ENCODE results near the gene PPM1D. TPM values are rescaled to one million over a fixed set of nuclear protein-coding genes. Genes with fewer than 3 reads are reported as not detected.
"Not testable (repeated sequence)": the region's sequence is repeated elsewhere in the genome, so short reads cannot be mapped to it uniquely, and the experiment has no call there.

The PPM1D gene
- polyA plus RNA-seq, 3 donors, result 3.3 to 8.2 (median 7.0) TPM

DNA sequence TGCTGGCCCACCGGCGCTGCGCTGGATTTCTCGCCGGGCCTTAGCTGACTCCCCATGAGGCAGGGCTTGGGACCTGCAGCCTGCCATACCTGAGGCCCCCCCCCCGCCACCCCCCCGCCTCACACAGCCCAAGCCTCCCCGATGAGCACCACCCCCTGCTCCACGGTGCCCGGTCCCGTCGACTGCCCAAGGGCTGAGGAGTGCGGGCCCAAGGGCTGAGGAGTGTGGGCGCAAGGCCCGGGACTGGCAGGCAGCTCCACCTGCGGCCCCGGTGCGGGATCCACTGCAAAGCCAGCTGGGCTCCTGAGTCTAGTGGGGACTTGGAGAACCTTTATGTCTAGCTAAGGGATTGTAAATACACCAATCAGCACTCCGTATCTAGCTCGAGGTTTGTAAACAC, 13.8 kb downstream of the PPM1D start:
- 92 to 98% (median 95%) methylated on average over 15 to 20 of the region's 20 CpGs for WGBS, 3 donors
- not testable (repeated sequence) for H3K27ac ChIP-seq (ENCODE audit: low read depth, low read length)

DNA sequence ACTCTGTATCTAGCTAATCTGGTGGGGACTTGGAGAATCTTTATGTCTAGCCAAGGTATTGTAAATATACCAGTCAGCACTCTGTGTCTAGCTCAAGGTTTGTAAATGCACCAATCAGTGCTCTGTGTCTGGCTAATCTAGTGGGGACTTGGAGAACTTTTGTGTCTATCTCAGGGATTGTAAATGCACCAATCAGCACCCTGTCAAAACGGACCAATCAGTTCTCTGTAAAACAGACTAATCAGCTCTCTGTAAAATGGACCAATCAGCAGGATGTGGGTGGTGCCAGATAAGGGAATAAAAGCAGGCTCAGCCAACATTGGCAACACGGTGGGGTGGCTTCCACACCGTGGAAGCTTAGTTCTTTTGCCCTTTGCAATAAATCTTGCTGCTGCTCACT, 14.3 kb downstream of the PPM1D start:
- not testable (repeated sequence) for H3K27ac ChIP-seq (ENCODE audit: low read depth, low read length)
- WGBS, 3 donors, result 73 to 81% (median 76%) methylated on average over 3 of the region's 3 CpGs

DNA sequence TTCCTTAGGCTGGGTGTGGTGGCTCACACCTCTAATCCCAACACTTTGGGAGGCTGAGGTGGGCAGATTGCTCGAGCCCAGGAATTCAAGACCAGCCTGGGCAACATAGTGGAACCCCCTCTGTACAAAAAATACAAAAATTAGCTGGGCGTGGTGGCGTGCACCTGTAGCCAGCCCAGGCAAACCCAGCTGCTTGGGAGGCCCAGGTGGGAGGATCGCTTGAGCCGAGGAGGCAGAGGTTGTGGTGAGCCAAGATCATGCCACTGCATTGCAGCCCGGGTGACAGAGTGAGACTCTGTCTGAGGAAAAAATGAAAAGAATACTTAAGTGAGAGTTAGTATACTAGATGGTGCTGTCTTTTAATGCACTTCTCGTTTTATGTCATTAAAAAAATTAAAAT, 15.1 kb downstream of the PPM1D start:
- H3K27ac ChIP-seq (ENCODE audit: low read depth, low read length), result no peak overlapping the region
- WGBS, 3 donors, result 85 to 94% (median 88%) methylated on average over 7 of the region's 7 CpGs

DNA sequence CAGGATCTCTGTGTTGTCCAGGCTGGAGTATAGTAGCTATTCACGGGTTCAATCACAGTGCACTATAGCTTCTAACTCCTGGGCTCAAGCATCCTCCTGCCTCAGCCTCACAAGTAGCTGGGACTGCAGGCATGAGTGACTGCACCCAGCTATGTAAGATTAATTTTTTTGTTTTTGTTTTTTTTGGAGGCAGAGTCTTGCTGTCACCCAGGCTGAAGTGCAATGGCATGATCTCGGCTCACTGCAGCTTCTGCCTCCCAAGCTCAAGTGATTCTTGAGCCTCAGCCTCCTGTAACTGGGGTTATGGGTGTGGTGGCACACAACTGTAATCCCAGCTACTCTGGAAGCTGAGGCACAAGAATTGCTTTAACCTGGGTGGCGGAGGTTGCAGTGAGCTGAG, 15.8 kb downstream of the PPM1D start:
- no peak overlapping the region for H3K27ac ChIP-seq (ENCODE audit: low read depth, low read length)
- WGBS, 3 donors, result 82 to 95% (median 91%) methylated on average over 3 of the region's 3 CpGs

DNA sequence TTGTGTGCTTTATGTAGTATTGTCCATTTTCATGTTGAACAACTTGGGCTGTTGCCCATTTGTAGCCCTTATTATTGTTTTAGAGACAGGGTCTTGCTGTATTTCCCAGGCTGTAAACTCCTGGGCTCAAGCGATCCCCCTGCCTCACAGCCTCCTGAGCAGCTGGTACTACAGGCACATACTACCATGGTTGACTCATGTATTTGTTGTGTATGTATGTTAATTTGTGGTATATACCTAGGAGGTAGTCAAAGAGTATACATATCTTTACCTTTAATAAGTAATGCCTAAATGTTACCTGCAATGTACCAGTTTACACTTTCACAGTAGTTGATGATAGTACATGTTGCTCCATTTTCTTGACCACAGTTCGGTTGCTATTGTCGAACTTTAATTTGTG, 18.1 kb downstream of the PPM1D start:
- 96 to 99% (median 96%) methylated on average over 3 of the region's 3 CpGs for WGBS, 3 donors

DNA sequence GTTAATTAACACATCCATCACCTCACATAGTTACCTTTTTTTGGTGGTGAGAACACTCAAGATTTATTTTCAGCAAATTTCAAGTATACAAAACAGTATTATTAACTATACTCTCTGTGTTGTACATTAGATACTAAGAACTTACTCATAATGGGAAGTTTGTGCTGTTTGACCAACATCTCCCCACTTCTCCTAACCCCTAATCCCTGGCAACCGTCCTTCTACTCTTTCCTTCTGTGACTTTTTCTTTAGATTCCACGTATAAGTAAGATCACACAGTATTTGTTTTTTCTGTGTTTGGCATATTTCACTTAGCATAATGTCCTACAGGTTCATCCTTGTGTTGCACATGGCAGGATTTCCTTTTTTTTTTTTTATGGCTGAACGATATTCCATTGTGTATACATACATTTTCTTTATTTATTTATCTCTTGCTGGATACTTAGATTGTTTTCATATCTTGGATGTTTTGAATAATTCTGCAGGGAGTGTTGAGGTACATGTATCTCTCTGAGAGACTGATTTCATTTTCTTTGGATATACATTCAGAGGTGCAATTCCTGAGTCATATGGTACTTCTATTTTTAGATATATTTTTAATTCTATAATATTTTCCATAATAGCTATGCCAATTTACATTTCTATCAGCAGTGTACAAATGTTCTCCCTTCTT, 19.0 kb downstream of the PPM1D start:
- WGBS, 3 donors, result 51 to 62% (median 59%) methylated on average over 3 of the region's 3 CpGs
- H3K27ac ChIP-seq (ENCODE audit: low read depth, low read length), result no peak overlapping the region

More for the DNA sequence above, 18.1 kb downstream of the PPM1D start:
- H3K27ac ChIP-seq (ENCODE audit: low read depth, low read length), result no peak overlapping the region

DNA sequence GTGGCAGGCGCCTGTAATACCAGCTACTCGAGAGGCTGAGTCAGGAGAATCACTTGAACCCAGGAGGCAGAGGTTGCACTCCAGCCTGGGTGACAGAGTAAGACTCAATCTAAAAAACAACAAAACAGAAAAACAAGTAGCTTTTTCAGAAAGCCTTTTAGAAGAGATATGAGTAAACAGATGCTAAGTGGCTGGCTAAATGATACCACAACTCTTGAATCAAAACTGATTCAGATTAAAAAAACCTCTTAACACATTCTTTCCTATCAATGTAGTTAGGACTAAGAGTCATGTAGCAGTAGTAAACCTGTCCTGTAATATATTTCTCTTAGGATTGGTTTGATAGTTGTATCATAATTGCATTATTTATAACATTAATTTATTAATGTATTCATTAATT, 23.0 kb downstream of the PPM1D start:
- 96 to 100% (median 98%) methylated on average over 2 of the region's 2 CpGs for WGBS, 3 donors
- no peak overlapping the region for H3K27ac ChIP-seq (ENCODE audit: low read depth, low read length)

DNA sequence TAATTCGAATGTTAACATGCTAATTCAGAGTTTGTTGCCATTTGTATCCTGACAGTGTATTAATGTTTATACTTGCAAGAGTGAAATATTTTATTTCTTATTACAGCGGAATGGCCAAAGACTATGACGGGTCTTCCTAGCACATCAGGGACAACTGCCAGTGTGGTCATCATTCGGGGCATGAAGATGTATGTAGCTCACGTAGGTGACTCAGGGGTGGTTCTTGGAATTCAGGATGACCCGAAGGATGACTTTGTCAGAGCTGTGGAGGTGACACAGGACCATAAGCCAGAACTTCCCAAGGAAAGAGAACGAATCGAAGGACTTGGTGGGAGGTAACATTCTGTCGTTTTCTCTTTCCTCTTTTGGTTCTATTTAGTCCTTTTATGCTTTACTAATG, 23.4 kb downstream of the PPM1D start:
- no peak overlapping the region for H3K27ac ChIP-seq (ENCODE audit: low read depth, low read length)
- 87 to 91% (median 90%) methylated on average over 9 of the region's 9 CpGs for WGBS, 3 donors

DNA sequence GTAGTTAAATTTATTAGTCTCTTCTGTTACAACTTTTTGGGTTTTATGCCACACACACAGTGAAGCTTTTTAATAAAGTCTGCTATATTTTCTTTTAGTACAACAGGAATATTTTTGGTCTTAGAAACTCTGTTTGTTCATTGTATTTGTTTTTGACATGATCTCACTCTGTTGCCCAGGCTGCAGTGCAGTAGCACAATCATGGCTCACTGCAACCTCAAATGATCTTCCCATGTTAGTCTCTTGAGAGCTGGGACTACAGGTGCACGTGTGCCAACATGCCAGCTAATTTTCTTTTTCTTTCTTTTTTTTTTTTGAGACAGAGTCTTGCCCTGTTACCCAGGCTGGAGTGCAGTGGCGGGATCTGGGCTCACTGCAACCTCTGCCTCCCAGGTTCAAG, 27.1 kb downstream of the PPM1D start:
- no peak overlapping the region for H3K27ac ChIP-seq (ENCODE audit: low read depth, low read length)
- WGBS, 3 donors, result 61 to 83% (median 77%) methylated on average over 2 of the region's 2 CpGs

DNA sequence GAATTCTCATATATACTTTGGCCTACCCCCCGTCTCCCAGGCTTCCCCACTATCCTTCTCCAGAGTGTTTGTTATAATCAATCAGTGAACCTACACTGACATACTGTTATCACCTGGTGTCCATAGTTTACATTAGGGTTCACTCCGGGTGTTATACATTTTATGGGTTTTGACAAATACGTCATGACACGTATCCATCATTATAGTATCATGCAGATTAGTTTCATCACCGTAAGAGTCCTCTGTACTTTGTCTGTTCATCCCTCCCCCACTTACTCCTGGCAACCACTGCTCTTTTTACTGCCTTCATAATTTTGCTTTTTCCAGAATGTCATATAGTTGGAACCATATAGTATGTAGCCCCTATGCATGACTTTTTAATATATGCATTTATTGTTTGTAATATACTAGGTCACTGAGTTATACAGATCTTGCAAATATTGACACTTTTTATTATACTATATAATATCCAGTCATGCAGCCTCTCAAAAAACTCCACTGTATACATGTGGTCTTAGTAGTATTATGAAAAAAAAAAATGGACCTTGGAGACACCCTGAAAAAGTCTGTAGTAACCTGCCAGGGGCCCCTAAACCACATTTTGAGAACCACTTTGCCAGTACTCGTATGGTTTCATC, 28.4 kb downstream of the PPM1D start:
- WGBS, 3 donors, result 84 to 86% (median 85%) methylated on average over 6 of the region's 6 CpGs

DNA sequence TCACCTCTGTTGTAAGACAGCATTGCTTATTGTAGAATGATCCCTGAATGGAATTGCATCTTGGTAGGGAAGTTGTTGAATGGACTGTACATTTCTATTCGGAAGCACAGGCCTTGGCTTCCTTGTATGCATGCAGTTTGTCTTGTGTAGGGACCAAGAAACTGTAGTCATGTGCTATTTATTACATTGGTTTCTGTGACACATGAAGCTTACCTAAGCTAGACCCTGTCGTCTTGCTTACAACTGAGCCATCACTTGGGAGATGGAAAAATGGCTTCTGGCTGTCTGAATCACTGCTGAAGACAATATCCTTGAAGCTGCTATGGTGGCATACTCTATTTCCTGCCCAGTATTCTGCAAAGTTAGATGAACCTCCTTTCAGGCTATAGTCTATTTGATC, 29.1 kb downstream of the PPM1D start:
- H3K27ac ChIP-seq (ENCODE audit: low read depth, low read length), result no peak overlapping the region
- 78 to 86% (median 79%) methylated on average over 2 of the region's 2 CpGs for WGBS, 3 donors

More for the DNA sequence above, 28.4 kb downstream of the PPM1D start:
- no peak overlapping the region for H3K27ac ChIP-seq (ENCODE audit: low read depth, low read length)

DNA sequence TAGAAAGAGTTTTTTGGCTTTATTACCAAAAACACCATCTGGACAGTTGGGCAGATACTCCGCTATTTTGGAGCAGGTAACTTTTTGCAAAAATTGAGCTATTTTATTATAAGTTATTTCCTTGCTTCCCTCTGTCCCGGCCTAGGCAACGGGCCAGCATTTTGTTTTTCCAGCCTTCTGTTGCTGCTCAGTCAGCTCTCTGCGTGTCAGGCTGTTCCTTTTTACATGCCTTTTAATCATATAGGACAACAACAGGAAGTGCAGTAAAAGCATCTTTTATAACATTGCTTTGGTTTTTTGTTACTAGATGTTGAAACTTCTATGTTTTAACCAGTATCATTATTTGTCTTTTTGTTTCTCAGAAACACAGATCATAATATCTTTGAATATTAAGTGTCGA, 30.4 kb downstream of the PPM1D start:
- no peak overlapping the region for H3K27ac ChIP-seq (ENCODE audit: low read depth, low read length)

DNA sequence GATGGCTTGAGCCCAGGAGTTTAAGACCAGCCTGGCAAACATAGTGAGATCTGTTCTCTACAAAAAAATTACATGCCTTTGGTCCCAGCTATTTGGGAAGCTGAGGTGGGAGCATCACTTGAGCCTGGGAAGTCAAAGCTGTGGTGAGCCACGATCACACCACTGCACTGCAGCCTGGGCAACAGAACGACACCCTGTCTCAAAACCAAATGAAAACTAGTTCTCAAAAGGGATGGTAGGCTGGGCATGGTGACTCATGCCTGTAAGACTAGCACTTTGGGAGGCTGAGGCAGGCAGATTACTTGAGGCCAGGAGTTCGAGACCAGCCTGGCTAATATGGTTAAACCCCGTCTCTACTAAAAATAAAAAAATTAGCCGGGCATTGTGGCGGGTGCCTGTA, 31.1 kb downstream of the PPM1D start:
- 92 to 97% (median 96%) methylated on average over 6 of the region's 6 CpGs for WGBS, 3 donors
- no peak overlapping the region for H3K27ac ChIP-seq (ENCODE audit: low read depth, low read length)

More for the DNA sequence above, 30.4 kb downstream of the PPM1D start:
- WGBS, 3 donors, result 65 to 79% (median 65%) methylated on average over 5 of the region's 5 CpGs

DNA sequence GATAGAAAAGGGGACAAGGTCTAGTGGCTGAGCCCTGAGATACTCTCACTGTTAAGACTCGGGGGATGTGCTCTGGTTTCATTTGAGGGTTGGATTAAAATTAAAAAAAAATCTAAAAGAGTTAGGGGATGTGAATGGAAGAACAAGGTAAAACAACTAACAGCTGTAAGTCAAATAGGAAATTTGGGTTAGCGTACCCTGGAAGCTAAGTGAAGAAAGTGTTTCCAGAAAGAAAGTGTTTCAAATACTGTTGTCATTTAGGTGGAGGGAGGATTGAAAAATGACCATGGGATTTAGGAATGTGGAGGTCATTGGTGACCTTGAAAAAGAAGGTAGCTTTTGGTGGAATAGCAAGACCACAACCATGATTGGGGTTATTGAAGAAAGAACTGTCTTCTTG, 37.7 kb downstream of the PPM1D start:
- no peak overlapping the region for H3K27ac ChIP-seq (ENCODE audit: low read depth, low read length)
- WGBS, 3 donors, result 93% methylated on average over 2 of the region's 2 CpGs

DNA sequence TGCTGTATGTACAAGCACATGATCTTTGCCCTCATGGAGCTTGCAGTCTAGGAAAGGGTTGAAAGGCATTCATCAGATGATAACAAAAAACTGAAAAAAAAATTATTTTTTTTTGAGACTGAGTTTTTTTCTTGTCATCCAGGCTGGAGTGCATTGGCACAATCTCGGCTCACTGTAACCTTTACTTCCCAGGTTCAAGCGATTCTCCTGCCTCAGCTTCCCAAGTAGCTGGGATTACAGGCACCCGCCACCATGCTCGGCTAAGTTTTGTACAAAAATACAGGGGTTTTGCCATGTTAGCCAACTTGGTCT, 39.0 kb downstream of the PPM1D start:
- 75 to 85% (median 82%) methylated on average over 4 of the region's 4 CpGs for WGBS, 3 donors
- H3K27ac ChIP-seq (ENCODE audit: low read depth, low read length), result no peak overlapping the region

DNA sequence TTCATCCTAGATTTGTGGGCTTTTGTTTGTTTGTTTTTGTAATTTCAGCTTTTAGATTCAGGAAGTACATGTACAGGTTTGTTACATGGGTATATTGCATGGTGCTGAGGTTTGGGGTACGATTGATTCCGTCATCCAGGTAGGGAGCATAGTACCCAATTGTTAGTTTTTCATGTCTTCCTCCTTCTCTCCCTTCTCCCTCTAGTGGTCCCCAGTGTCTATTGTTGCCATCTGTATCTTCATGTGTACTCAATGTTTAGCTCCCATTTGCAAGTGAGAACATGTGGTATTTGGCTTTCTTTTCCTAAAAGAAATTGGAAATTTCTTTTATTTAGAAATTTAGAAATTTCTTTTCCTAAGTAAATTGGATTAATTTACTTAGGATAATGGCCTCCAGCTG, 40.5 kb downstream of the PPM1D start:
- WGBS, 3 donors, result 55 to 80% (median 70%) methylated on average over 2 of the region's 2 CpGs
- no peak overlapping the region for H3K27ac ChIP-seq (ENCODE audit: low read depth, low read length)

DNA sequence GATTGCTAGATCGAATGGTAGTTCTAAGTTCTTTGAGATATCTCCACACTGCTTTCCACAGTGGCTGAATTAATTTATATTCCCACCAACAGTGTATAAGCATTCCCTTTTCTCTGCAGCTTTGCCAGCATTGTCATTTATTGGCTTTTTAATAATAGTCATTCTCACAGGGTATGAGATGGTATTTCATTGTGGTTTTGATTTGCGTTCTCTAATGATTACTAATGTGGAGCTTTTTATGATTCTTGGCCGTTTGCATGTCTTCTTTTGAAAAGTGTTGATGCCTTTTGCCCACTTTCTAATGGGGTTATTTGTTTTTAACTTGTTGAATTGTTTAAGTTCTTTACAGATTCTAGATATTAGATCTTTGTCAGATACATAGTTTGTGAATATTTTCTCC, 41.1 kb downstream of the PPM1D start:
- no peak overlapping the region for H3K27ac ChIP-seq (ENCODE audit: low read depth, low read length)
- 86 to 92% (median 87%) methylated on average over 3 of the region's 3 CpGs for WGBS, 3 donors

DNA sequence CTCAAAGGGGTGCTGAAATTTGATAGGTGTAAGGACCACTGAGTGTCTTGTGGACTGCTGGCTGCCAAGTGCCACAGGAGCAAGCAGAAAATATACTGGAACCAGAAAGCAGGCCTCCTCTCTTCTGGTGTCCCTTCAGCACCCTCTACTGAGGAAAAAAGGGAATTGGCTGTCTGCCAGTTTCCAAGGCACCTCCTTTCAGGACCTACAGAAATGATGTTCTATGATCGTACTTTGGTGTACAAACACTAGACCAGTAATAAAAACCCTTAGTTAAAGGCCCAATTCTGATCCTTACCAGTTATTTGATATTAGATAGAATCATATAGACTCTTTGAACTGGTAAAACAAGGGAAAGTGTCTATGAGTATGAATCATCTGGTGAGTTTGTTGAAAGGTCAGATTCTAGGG, 41.8 kb downstream of the PPM1D start:
- H3K27ac ChIP-seq (ENCODE audit: low read depth, low read length), result no peak overlapping the region
- WGBS, 3 donors, result 13 to 36% (median 36%) methylated on average over 1 of the region's 1 CpG

DNA sequence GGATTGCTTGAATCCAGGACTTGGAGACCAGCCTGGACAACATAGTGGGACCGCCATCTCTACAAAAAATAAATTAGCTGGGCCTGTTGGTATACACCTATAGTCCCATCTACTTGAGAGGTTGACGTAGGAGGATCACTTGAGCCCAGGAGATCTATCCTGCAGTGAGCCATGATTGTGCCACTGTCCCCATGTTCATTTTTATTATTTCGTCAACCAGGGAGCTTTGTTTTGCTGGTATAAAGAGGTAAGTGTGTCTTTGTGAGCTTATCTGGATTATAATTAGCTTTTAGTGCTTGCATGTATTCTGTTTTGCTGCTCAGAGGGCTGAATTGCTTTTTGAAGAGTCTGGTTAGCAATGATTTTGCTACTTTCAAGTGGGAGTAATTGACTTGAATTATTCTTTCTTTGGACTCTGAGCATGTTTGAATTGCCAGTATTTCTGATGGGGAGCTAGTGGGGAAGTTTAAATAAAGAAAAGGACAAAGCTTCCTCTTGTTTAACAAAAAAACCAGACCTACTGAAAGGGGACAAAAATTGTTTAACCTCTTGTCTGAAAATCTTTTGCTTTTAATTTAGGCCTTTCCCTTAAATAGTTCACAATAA, 46.0 kb downstream of the PPM1D start:
- no peak overlapping the region for H3K27ac ChIP-seq (ENCODE audit: low read depth, low read length)
- WGBS, 3 donors, result 93 to 98% (median 95%) methylated on average over 3 of the region's 3 CpGs

DNA sequence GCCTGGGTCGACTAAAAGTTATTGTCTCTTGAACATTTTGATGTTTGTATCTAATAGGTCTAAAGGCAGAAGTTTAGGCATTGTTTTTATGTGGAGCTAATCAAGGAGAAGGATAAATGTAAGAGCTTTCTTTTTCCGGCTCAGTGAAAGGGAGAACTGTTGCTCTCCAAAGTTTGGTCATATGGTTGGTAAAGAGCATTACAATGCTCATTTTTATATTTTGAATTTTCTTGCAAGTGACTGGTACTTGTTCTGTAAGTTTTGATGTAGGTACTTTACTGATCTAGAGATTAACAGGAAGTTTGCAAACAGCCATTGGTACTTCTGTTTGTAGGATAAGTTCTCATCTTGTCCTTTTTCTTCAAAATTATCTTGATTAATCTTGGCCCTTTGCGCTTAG, 46.7 kb downstream of the PPM1D start:
- H3K27ac ChIP-seq (ENCODE audit: low read depth, low read length), result no peak overlapping the region
- WGBS, 3 donors, result 80 to 90% (median 87%) methylated on average over 3 of the region's 3 CpGs

Measured in adipose tissue (tissue), 3 donors.